OCI-LY3 (cell line): Measurements from ENCODE around the gene IDH1.

ENCODE experiments used
- CTCF ChIP-seq: fragments of 200-600, 300-600 bp; sonication (generic); IDR thresholded peaks from 2 replicates; pipeline ENCODE4 v1.5.1; 2014; ENCODE audit warnings: antibody characterized with exemption, low read length, low read depth
- EZH2phosphoT487 ChIP-seq: fragments of 200-600 bp; shearing (Covaris generic); IDR thresholded peaks from 2 replicates; pipeline ENCODE4 v1.6.1; 2018; ENCODE audit warnings: antibody characterized with exemption, mixed run types, low read depth

DNA sequence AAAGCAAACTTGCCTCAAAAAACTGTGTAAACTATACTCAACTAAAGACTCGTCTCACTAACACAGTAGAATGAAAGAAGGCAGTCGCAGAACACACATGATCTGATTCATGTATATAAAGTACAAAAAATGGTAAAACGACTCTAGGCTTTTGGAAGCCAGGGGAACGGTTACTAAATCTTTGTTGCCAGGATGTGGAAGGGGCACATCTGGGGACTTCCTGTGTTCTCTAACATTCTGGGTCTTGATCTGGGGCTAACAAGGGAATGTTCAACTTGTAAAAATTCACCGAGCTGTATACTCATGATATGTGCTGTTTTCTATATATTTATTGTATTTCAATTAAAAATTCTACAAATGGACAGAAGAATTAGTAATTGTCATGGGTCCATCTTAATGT is 50.7 kb downstream of the IDH1 start:
- TF ChIP-seq CTCF (no peak), EZH2phosphoT487 (no peak)
